Glutamatergic neuron (in vitro differentiated cells): Measurements from ENCODE around the gene RAB37. TPM values are rescaled to one million over a fixed set of nuclear protein-coding genes. Genes with fewer than 3 reads are reported as not detected.

Source experiments
- DNase-seq: peaks from one replicate; pipeline ENCODE4 v3.0.0; 2022
- H3K27ac Mint-ChIP-seq: one replicate; pipeline ENCODE4 v1.8.0; 2020; ENCODE audit warnings: mild to moderate bottlenecking, mixed read lengths, inconsistent platforms; ENCODE audit not compliant: unreplicated experiment
- H3K27me3 Mint-ChIP-seq: one replicate; pipeline ENCODE4 v1.8.0; 2020; ENCODE audit warnings: mild to moderate bottlenecking, moderate library complexity, mixed read lengths, inconsistent platforms; ENCODE audit not compliant: unreplicated experiment
- H3K36me3 Mint-ChIP-seq: one replicate; pipeline ENCODE4 v1.8.0; 2020; ENCODE audit warnings: mild to moderate bottlenecking, mixed read lengths, inconsistent platforms; ENCODE audit not compliant: unreplicated experiment
- H3K4me1 Mint-ChIP-seq: one replicate; pipeline ENCODE4 v1.8.0; 2020; ENCODE audit warnings: mild to moderate bottlenecking, low read depth, mixed read lengths, inconsistent platforms; ENCODE audit not compliant: unreplicated experiment
- H3K4me3 Mint-ChIP-seq: one replicate; pipeline ENCODE4 v1.8.0; 2020; ENCODE audit warnings: mild to moderate bottlenecking, mixed read lengths, inconsistent platforms; ENCODE audit not compliant: unreplicated experiment
- H3K9me3 Mint-ChIP-seq: one replicate; pipeline ENCODE4 v1.8.0; 2020; ENCODE audit warnings: mild to moderate bottlenecking, moderate library complexity, mixed read lengths, inconsistent platforms; ENCODE audit not compliant: unreplicated experiment
- CTCF ChIP-seq: fragments of 200-600 bp; sonication (generic); IDR thresholded peaks from one replicate; pipeline ENCODE4 v1.5.0; 2021; ENCODE audit not compliant: partially characterized antibody, unreplicated experiment
- total RNA-seq: library from RNA; stranded (reverse); fragmentation: NEBNext Ultra II Directional; extraction: Animal tissue kit (Norgen Biotek cat#: 25700); gene quantifications from one replicate; pipeline ENCODE4 v1.2.1, GENCODE V29; 2021; ENCODE audit not compliant: unreplicated experiment

Gene RAB37
- total RNA-seq, 1 donor from 2014 or later, result 2.1 TPM

- TF ChIP-seq CTCF, result no peak
- no peak overlapping the region for H3K4me3 Mint-ChIP-seq
- no peaks in the 10 kb centered on the region for H3K36me3 Mint-ChIP-seq
- H3K27me3 Mint-ChIP-seq, result peaks cover 4% of the 10 kb centered on the region
- peak overlapping the region; percentile 65 for H3K27ac Mint-ChIP-seq
- H3K4me1 Mint-ChIP-seq, result peaks cover 25% of the 10 kb centered on the region
- peaks cover 3% of the 10 kb centered on the region for H3K9me3 Mint-ChIP-seq
- DNase-seq, result no peak
Observed at GRCh38 chr17:74780443-74781238, 43.6 kb downstream of the RAB37 start.

GRCh38 chr17:74782571-74782970, 45.5 kb downstream of the RAB37 start:
- peaks cover 1% of the 10 kb centered on the region for H3K9me3 Mint-ChIP-seq
- H3K4me3 Mint-ChIP-seq, result no peak overlapping the region
- H3K4me1 Mint-ChIP-seq, result peaks cover 20% of the 10 kb centered on the region
- no peaks in the 10 kb centered on the region for H3K36me3 Mint-ChIP-seq
- no peak overlapping the region for H3K27ac Mint-ChIP-seq
- TF ChIP-seq CTCF, result no peak
- no peak for DNase-seq
- H3K27me3 Mint-ChIP-seq, result no peaks in the 10 kb centered on the region

- Mint-ChIP-seq H3K27me3 (no peaks in the 10 kb centered on the region), H3K4me3 (no peak overlapping the region)
- no peak for TF ChIP-seq CTCF
Observed at GRCh38 chr17:74784125-74784810, 47.2 kb downstream of the RAB37 start.

GRCh38 chr17:74785096-74785980, 48.3 kb downstream of the RAB37 start:
- TF ChIP-seq CTCF, result no peak
- Mint-ChIP-seq H3K36me3 (no peaks in the 10 kb centered on the region), H3K4me3 (no peak overlapping the region), H3K27me3 (no peaks in the 10 kb centered on the region), H3K9me3 (peaks cover 1% of the 10 kb centered on the region), H3K27ac (no peak overlapping the region), H3K4me1 (peaks cover 6% of the 10 kb centered on the region)
- DNase-seq, result no peak

More at GRCh38 chr17:74784125-74784810, 47.2 kb downstream of the RAB37 start:
- no peak for DNase-seq
- H3K4me1 Mint-ChIP-seq, result peaks cover 13% of the 10 kb centered on the region
- no peak overlapping the region for H3K27ac Mint-ChIP-seq
- peaks cover 1% of the 10 kb centered on the region for H3K9me3 Mint-ChIP-seq
- no peaks in the 10 kb centered on the region for H3K36me3 Mint-ChIP-seq
